Upper lobe of left lung (tissue), 4 donors: ENCODE results near the gene NCCRP1.

Experiments used
- CTCF ChIP-seq, 6 experiments: fragments of 450-650 bp in 4 of 6; fragments of 200-600 bp in 2 of 6; sonication (generic) in 2 of 6; IDR thresholded peaks; one replicate each; pipeline ENCODE4 v1.5.1; 2016 to 2019; ENCODE audit warnings: antibody characterized with exemption in 6 of 6
- EP300 ChIP-seq, 4 donors: sonication (generic); formaldehyde crosslinking; IDR thresholded peaks; one replicate each; pipeline ENCODE4 v1.5.1; 2017; ENCODE audit warnings: antibody characterized with exemption in 4 of 4, control low read depth in 2 of 4
- POLR2A ChIP-seq, 4 donors: fragments of 450-650 bp; IDR thresholded peaks; one replicate each; pipeline ENCODE4 v1.5.1; 2016 to 2017; ENCODE audit warnings: antibody characterized with exemption in 4 of 4, mild to moderate bottlenecking in 2 of 4
- POLR2AphosphoS5 ChIP-seq, 2 donors: sonication (generic); formaldehyde crosslinking; IDR thresholded peaks; one replicate each; pipeline ENCODE4 v1.5.1; 2017; ENCODE audit warnings: antibody characterized with exemption in 2 of 2

GRCh38 chr19:39177736-39178135 lies 19.0 kb upstream of the NCCRP1 start:
- TF ChIP-seq CTCF (IDR thresholded peaks at IDR 0.05) (no peak), POLR2AphosphoS5 (IDR thresholded peaks at IDR 0.05) (no peak), POLR2A (IDR thresholded peaks at IDR 0.05) (no peak), EP300 (IDR thresholded peaks at IDR 0.05) (no peak)
